GM23248 (cell line): ENCODE results near the gene CRACDL. TPM values are rescaled to one million over a fixed set of nuclear protein-coding genes. Genes with fewer than 3 reads are reported as not detected.
A peak's percentile ranks its signal among the peaks of the same experiment; 100 is the strongest.

Experiments
- DNase-seq: peaks from one replicate; pipeline ENCODE4 v3.0.0-alpha.2; 2015
- H2AFZ ChIP-seq: fragments of 200-600 bp; sonication (generic); 2 replicates; pipeline ENCODE4 v1.6.1; 2016; ENCODE audit warnings: antibody characterized with exemption
- H3F3A ChIP-seq: fragments of 200-600 bp; sonication (generic); 2 replicates; pipeline ENCODE4 v1.6.1; 2016; ENCODE audit warnings: mild to moderate bottlenecking, antibody characterized with exemption, mixed run types; ENCODE audit not compliant: insufficient read depth
- H3K27ac ChIP-seq: fragments of 200-600 bp; sonication (generic); 2 replicates; pipeline ENCODE4 v1.5.1; 2016; ENCODE audit warnings: mild to moderate bottlenecking
- H3K27me3 ChIP-seq: fragments of 200-600 bp; sonication (generic); replicated peaks from 2 replicates; pipeline ENCODE4 v1.6.1; 2016; ENCODE audit warnings: mild to moderate bottlenecking; ENCODE audit not compliant: insufficient read depth
- H3K36me3 ChIP-seq: fragments of 200-600 bp; sonication (generic); 2 replicates; pipeline ENCODE4 v1.6.1; 2016; ENCODE audit warnings: low read depth, mild to moderate bottlenecking
- H3K4me1 ChIP-seq: fragments of 200-600 bp; sonication (generic); 2 replicates; pipeline ENCODE4 v1.6.1; 2016; ENCODE audit warnings: mild to moderate bottlenecking; ENCODE audit not compliant: insufficient read depth
- H3K4me2 ChIP-seq: fragments of 200-600 bp; sonication (generic); one replicate; pipeline ENCODE4 v1.6.1; 2016; ENCODE audit warnings: mild to moderate bottlenecking; ENCODE audit not compliant: unreplicated experiment
- H3K4me3 ChIP-seq: fragments of 200-600 bp; sonication (generic); 2 replicates; pipeline ENCODE4 v1.5.1; 2016; ENCODE audit warnings: mild to moderate bottlenecking
- H3K79me2 ChIP-seq: fragments of 200-600 bp; sonication (generic); 2 replicates; pipeline ENCODE4 v1.6.1; 2016; ENCODE audit warnings: mild to moderate bottlenecking; ENCODE audit not compliant: insufficient read depth
- H3K9ac ChIP-seq: fragments of 200-600 bp; sonication (generic); 2 replicates; pipeline ENCODE4 v1.6.1; 2016; ENCODE audit warnings: mild to moderate bottlenecking
- H3K9me2 ChIP-seq: fragments of 200-600 bp; sonication (generic); 2 replicates; pipeline ENCODE4 v1.6.1; 2016; ENCODE audit warnings: mixed run types, mild to moderate bottlenecking, moderate library complexity; ENCODE audit not compliant: insufficient read depth
- H3K9me3 ChIP-seq: fragments of 200-600 bp; sonication (generic); one replicate; pipeline ENCODE4 v1.6.1; 2017; ENCODE audit warnings: low read depth
- H4K20me1 ChIP-seq: fragments of 200-600 bp; sonication (generic); 2 replicates; pipeline ENCODE4 v1.6.0; 2016; ENCODE audit not compliant: insufficient read depth
- EZH2 ChIP-seq: fragments of 200-600 bp; sonication (generic); IDR thresholded peaks from 2 replicates; pipeline ENCODE4 v1.6.1; 2018; ENCODE audit warnings: antibody characterized with exemption, mild to moderate bottlenecking; ENCODE audit not compliant: insufficient read depth, poor library complexity, severe bottlenecking
- EZH2phosphoT487 ChIP-seq: fragments of 200-600 bp; sonication (generic); IDR thresholded peaks from 2 replicates; pipeline ENCODE4 v1.6.1; 2018; ENCODE audit warnings: antibody characterized with exemption, moderate library complexity, mild to moderate bottlenecking, low read depth; ENCODE audit not compliant: insufficient read depth
- WGBS, 2 experiments: methylation state at CpG; one replicate each; pipeline ENCODE4 v1.1.6; 2015 to 2017; ENCODE audit warnings: low lambda C conversion rate in 2 of 2, low coverage in 1 of 2; ENCODE audit errors: missing lambda C conversion rate in 2 of 2; 5-methylcytosine and 5-hydroxymethylcytosine counted together
- in situ Hi-C: fragments of 300-500 bp; cut with MboI; formaldehyde crosslinking; loops from 2 replicates; pipeline ENCODE4 v1.15.0; 2020
- polyA plus RNA-seq: library from polyadenylated mRNA; unstranded; fragments of >200 nt; fragmentation: Nextera tagmentation; extraction: Ambion mirVana; gene quantifications from 2 replicates; pipeline ENCODE4 v1.2.1, GENCODE V29; 2016
- total RNA-seq: library from RNA; depleted of rRNA; stranded (reverse); fragments of >200 nt; shearing (Covaris generic); gene quantifications from 2 replicates; pipeline ENCODE4 v1.2.3, GENCODE V29; 2014

CRACDL gene
- total and polyA plus RNA-seq, 2 experiments from 2014 or later = not detected

DNA sequence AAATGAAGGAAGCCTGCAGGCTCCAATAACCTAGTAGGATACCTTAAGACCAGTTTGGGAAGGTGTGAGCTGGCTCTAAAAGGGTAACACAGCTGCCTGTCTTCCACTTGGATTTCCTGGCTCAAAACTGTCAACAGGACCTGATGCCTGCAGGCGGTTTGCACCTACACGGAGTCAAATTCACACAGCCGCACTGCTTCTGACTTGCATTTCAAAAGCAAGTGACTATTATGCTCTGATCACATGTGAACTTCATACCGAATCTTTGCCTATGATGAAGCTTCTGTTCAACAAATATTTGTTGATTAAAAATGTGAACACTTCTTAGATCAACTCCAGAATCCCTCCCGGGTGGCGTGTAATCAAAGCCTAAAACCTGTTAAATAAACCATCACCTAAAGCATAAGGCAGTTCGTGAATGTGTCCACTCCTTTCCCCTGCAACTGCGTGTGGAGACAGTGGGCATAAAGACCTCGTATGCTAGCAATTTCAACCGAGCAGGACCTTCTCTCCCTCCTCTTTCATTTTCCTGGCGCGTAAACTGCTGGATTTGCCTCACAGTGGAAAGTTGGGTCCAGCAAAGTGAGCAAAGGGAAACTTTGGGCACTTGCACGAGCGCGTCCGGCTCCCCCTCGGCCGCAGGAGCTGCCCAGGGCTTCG lies 784 bp downstream of the CRACDL start:
- 7 to 15% methylated on average over 19 of the region's 19 CpGs for WGBS, 2 experiments
- Histone ChIP-seq H3K9me3 (no peaks in the 10 kb centered on the region), H3K27ac (no peak overlapping the region), H3K4me1 (no peaks in the 10 kb centered on the region), H3K9ac (no peak overlapping the region), H3K27me3 (peaks cover 22% of the 10 kb centered on the region), H3K4me2 (peak overlapping the region; percentile 44), H2AFZ (0 out of 2 replicates have a peak overlapping the region, but pooled peaks have one; percentile 25), H3K36me3 (no peaks in the 10 kb centered on the region), H3F3A (0 out of 2 replicates have a peak, but pooled peaks cover 6% of the 10 kb centered on the region), H3K4me3 (peak overlapping the region; percentile 46; the same call in 1 of the 2 replicates), H3K79me2 (no peaks in the 10 kb centered on the region), H3K9me2 (no peaks in the 10 kb centered on the region), H4K20me1 (no peaks in the 10 kb centered on the region)
- DNase-seq = no peak
- in situ Hi-C loops = no loop called here
- TF ChIP-seq EZH2phosphoT487 = no peak
- no peak for TF ChIP-seq EZH2

DNA sequence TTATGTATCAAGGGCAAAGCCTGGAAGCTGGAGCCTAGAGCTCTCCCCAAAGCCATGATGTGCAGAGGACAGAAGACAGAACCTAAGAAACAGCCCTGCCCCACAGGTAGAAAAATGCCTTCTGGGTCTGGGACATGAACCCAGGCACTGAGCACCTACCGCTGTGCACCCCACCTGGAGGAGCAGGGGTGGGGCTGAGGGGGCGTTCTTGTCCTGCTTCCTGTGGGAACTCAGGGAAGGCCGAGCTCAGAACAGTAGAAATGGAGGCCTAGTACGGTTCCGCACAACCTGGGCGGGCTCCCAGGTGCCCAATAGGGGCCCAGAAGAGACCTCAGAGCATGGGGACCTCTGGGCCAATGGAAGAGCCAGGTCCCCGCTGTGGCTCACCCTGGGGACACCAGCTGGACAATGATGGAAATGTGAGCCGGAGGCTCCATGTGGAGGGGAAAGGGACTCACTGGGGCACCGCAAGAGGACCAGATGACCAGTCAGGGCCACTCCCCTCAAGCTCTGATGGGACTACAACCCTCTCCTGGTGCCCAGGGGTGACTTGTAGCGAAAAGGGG lies 3.2 kb downstream of the CRACDL start:
- Histone ChIP-seq H3K4me1 (no peaks in the 10 kb centered on the region), H3K9me2 (no peaks in the 10 kb centered on the region), H3K79me2 (no peaks in the 10 kb centered on the region), H4K20me1 (no peaks in the 10 kb centered on the region), H3F3A (0 out of 2 replicates have a peak, but pooled peaks cover 6% of the 10 kb centered on the region), H3K27me3 (peaks cover 14% of the 10 kb centered on the region), H3K9me3 (no peaks in the 10 kb centered on the region), H3K9ac (no peak overlapping the region), H3K36me3 (no peaks in the 10 kb centered on the region), H2AFZ (no peak overlapping the region), H3K4me2 (no peak overlapping the region), H3K27ac (no peak overlapping the region), H3K4me3 (no peak overlapping the region)
- TF ChIP-seq EZH2phosphoT487 (no peak), EZH2 (no peak)
- in situ Hi-C loops = no loop called here
- WGBS, 2 experiments = 72 to 79% methylated on average over 10 of the region's 10 CpGs
- DNase-seq = no peak

DNA sequence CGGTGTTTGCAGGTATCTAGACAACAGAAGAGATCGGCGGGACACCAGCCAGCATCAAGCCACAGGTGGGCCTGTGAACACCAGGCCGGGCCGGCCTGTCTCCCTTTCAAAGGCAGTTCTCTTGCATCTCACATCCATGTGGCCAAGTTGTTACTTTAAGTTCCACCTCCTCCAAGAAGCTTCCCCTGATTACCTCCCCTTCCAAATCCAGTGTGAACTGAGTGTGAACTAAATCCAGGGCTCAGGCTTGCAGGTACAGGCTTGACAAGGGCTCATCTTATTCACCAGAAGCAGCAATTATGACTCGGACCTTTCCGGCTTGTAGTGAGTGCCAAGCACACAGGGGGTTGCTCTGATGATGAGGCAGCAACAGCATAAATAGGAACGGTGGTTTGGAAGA lies 3.9 kb downstream of the CRACDL start:
- no peaks in the 10 kb centered on the region for H4K20me1 ChIP-seq
- no peak overlapping the region for H3K4me2 ChIP-seq
- TF ChIP-seq EZH2phosphoT487 = no peak
- TF ChIP-seq EZH2 = no peak
- no peaks in the 10 kb centered on the region for H3K9me2 ChIP-seq
- no peaks in the 10 kb centered on the region for H3K36me3 ChIP-seq
- H2AFZ ChIP-seq = no peak overlapping the region
- no peak overlapping the region for H3K27ac ChIP-seq
- no peak for DNase-seq
- H3K4me3 ChIP-seq = no peak overlapping the region
- no peaks in the 10 kb centered on the region for H3K4me1 ChIP-seq
- no peak overlapping the region for H3K9ac ChIP-seq
- H3K79me2 ChIP-seq = no peaks in the 10 kb centered on the region
- H3K27me3 ChIP-seq = peaks cover 7% of the 10 kb centered on the region
- 0 out of 2 replicates have a peak, but pooled peaks cover under 1% of the 10 kb centered on the region for H3F3A ChIP-seq
- 81 to 82% methylated on average over 8 of the region's 8 CpGs for WGBS, 2 experiments
- no peaks in the 10 kb centered on the region for H3K9me3 ChIP-seq
- in situ Hi-C loops = no loop called here

DNA sequence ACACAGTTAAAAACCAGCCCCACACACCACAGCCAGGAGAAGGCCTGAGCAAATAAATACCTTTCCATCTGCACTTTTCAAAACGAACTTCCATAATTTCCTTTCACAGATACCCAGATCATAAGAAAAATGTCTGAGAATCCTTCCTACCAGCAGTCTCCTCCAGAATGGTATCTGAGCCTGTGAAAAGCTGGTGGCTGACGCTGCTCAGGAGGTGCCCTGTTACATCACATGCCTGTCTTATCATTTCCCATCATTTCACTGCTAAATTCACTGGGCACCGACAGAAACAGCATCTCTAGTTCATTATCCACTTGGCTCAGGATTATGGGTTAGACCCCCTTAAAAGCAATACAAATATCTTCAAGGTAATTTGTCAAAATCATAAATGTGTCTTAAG lies 4.4 kb downstream of the CRACDL start:
- H3K79me2 ChIP-seq = no peaks in the 10 kb centered on the region
- H3K36me3 ChIP-seq = no peaks in the 10 kb centered on the region
- H3K9ac ChIP-seq = no peak overlapping the region
- peaks cover 4% of the 10 kb centered on the region for H3K27me3 ChIP-seq
- no peak overlapping the region for H3K27ac ChIP-seq
- 50 to 52% methylated on average over 3 of the region's 3 CpGs for WGBS, 2 experiments
- no peaks in the 10 kb centered on the region for H4K20me1 ChIP-seq
- no peaks in the 10 kb centered on the region for H3F3A ChIP-seq
- in situ Hi-C loops = no loop called here
- H3K9me3 ChIP-seq = no peaks in the 10 kb centered on the region
- 0 out of 2 replicates have a peak, but pooled peaks cover 5% of the 10 kb centered on the region for H3K4me1 ChIP-seq
- DNase-seq = no peak
- no peak overlapping the region for H2AFZ ChIP-seq
- no peak overlapping the region for H3K4me2 ChIP-seq
- H3K9me2 ChIP-seq = no peaks in the 10 kb centered on the region
- no peak overlapping the region for H3K4me3 ChIP-seq
- no peak for TF ChIP-seq EZH2
- TF ChIP-seq EZH2phosphoT487 = no peak

DNA sequence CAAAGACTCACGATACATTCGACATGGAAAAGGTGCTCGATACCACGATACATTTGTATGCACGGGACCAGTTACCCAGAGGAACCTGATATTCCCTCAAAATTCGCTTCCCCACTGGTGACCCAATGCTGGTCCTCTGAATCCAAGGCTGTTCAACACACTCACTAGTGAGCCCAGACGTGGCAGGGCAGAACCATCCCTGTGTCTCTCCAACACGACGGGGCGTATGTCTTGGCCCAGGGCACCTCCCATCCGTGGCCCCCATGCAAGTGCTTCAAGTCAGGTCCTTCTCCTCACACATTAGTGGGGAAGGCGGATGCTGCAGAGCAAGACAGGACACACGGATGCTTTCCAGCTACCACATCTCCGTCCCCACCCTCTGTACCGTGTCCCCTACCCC lies 6.1 kb downstream of the CRACDL start:
- Histone ChIP-seq H3K27me3 (peaks cover 2% of the 10 kb centered on the region), H3K79me2 (no peaks in the 10 kb centered on the region), H3K27ac (no peak overlapping the region), H3K4me3 (no peak overlapping the region), H3K9ac (no peak overlapping the region), H3K4me1 (0 out of 2 replicates have a peak, but pooled peaks cover 10% of the 10 kb centered on the region), H3K9me2 (no peaks in the 10 kb centered on the region), H3F3A (no peaks in the 10 kb centered on the region), H2AFZ (no peak overlapping the region), H3K36me3 (no peaks in the 10 kb centered on the region), H4K20me1 (no peaks in the 10 kb centered on the region), H3K4me2 (no peak overlapping the region), H3K9me3 (no peaks in the 10 kb centered on the region)
- WGBS, 2 experiments = 69 to 70% methylated on average over 12 to 15 of the region's 15 CpGs
- TF ChIP-seq EZH2phosphoT487 = no peak
- TF ChIP-seq EZH2 = no peak
- in situ Hi-C loops = no loop called here
- DNase-seq = no peak
